ENCODE measurements around the gene USP24.

USP24 gene

GRCh38 chr1:55061706-55062321 lies 153.3 kb downstream of the USP24 start:
- H3K4me3 ChIP-seq (ENCODE audit: low read depth, low read length) = no peak overlapping the region
- H3K36me3 ChIP-seq (replicated peaks) = no peaks in the 10 kb centered on the region
- no peak for DNase-seq
- H3K27me3 ChIP-seq (replicated peaks) = no peaks in the 10 kb centered on the region
- H3K27ac ChIP-seq = no peak overlapping the region
- in situ Hi-C loops (cut with HindIII; ENCODE audit: low pct_ligation_motif_present, low sequenced_read_pairs) = no loop called here
- TF ChIP-seq, protein P1, sequence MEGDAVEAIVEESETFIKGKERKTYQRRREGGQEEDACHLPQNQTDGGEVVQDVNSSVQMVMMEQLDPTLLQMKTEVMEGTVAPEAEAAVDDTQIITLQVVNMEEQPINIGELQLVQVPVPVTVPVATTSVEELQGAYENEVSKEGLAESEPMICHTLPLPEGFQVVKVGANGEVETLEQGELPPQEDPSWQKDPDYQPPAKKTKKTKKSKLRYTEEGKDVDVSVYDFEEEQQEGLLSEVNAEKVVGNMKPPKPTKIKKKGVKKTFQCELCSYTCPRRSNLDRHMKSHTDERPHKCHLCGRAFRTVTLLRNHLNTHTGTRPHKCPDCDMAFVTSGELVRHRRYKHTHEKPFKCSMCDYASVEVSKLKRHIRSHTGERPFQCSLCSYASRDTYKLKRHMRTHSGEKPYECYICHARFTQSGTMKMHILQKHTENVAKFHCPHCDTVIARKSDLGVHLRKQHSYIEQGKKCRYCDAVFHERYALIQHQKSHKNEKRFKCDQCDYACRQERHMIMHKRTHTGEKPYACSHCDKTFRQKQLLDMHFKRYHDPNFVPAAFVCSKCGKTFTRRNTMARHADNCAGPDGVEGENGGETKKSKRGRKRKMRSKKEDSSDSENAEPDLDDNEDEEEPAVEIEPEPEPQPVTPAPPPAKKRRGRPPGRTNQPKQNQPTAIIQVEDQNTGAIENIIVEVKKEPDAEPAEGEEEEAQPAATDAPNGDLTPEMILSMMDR (IDR thresholded peaks at IDR 0.05; ENCODE audit: low read depth, low read length, missing control alignments) = no peak

GRCh38 chr1:55061000-55061705 lies 154.0 kb downstream of the USP24 start:
- Histone ChIP-seq H3K4me3 (ENCODE audit: low read depth, low read length) (no peak overlapping the region), H3K36me3 (replicated peaks) (no peaks in the 10 kb centered on the region), H3K27me3 (replicated peaks) (no peaks in the 10 kb centered on the region), H3K27ac (no peak overlapping the region)
- DNase-seq = no peak
- TF ChIP-seq, protein P1 (IDR thresholded peaks at IDR 0.05; ENCODE audit: low read depth, low read length, missing control alignments) = no peak
- in situ Hi-C loops (cut with HindIII; ENCODE audit: low pct_ligation_motif_present, low sequenced_read_pairs) = no loop called here

DNA sequence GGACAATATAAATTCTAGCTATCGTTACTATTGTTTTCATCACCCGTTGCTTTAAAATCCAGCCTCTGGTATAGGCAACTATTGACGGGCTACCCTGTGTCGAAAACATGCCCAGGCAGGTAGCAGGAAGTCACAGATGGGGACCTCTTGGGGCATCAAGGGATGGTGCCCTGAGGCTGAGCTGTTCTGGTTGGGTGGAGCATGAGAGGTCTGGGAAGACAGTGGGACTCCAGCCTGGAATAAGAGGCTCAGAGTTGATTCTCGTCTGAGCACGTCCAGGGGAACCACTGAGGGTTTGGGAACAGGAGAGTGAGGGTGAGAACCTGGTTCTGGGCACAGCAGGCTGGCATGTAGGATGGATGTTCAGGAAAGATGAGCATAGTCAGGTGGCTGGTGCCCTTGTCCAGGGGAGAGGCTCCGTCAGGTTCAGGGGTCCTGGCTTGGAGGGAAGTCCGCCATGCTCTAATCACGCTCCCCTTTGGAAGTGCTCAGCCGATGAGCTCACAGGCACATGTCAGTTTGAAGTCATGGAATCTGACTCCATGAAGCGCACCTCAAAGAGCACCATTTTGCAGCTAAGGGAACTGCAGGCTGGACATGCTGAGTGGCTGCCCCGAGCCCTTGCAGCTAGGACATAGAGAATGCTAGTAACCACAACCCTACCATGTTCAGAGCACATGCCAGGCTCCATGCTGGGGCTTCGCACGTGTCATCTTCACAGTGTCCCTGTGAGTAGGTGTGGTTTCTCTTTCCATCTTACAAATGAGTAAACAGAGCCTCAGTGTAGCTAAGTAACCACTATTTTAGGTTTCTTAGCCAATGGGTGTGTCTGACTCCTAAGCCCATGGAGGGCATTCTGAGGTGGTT lies 154.8 kb downstream of the USP24 start:
- H3K27ac ChIP-seq = no peak overlapping the region
- in situ Hi-C loops (cut with HindIII; ENCODE audit: low pct_ligation_motif_present, low sequenced_read_pairs) = no loop called here
- DNase-seq = no peak
- TF ChIP-seq, protein P1 (IDR thresholded peaks at IDR 0.05; ENCODE audit: low read depth, low read length, missing control alignments) = no peak
- no peaks in the 10 kb centered on the region for H3K36me3 ChIP-seq (replicated peaks)
- no peaks in the 10 kb centered on the region for H3K27me3 ChIP-seq (replicated peaks)
- no peak overlapping the region for H3K4me3 ChIP-seq (ENCODE audit: low read depth, low read length)

DNA sequence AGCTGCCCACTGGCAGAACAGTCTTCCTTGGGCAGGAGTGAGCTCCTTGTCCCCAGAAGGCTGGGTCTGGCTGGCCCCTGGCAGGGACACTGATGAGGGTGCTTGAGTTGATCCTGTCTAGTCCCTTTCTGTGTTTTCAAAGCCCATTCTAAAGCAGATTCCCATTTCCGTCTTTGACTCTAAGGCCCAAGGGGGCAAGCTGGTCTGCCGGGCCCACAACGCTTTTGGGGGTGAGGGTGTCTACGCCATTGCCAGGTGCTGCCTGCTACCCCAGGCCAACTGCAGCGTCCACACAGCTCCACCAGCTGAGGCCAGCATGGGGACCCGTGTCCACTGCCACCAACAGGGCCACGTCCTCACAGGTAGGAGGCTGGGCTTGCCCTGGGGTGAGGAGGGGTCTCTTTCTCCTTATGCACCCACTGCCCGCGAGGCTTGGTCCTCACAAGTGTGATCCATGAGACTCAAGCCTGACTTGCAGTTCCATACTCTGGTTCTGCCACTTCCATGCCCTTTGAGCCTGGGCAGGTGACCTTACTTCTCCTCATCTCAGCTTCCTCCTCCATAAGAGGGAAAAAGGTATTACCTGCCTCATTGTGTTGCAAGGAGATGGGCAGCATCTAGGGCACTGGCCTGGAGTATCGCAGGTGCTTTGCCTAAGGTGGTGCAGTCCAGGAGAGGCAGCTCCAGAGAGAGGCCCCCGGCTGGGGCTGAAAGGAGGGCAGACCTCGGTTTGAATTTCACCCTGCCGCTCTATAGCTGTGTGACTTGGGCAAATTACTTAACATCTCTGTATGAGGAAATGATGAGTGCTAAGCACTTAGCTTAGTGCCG lies 155.6 kb downstream of the USP24 start:
- DNase-seq = no peak
- Histone ChIP-seq H3K27me3 (replicated peaks) (no peaks in the 10 kb centered on the region), H3K27ac (no peak overlapping the region), H3K36me3 (replicated peaks) (no peaks in the 10 kb centered on the region), H3K4me3 (ENCODE audit: low read depth, low read length) (no peak overlapping the region)
- in situ Hi-C loops (cut with HindIII; ENCODE audit: low pct_ligation_motif_present, low sequenced_read_pairs) = no loop called here
- TF ChIP-seq, protein P1 (IDR thresholded peaks at IDR 0.05; ENCODE audit: low read depth, low read length, missing control alignments) = no peak

- no peak for DNase-seq
- H3K4me3 ChIP-seq (ENCODE audit: low read depth, low read length) = no peak overlapping the region
- in situ Hi-C loops (cut with HindIII; ENCODE audit: low pct_ligation_motif_present, low sequenced_read_pairs) = no loop called here
- H3K36me3 ChIP-seq (replicated peaks) = no peaks in the 10 kb centered on the region
- TF ChIP-seq, protein P1 (IDR thresholded peaks at IDR 0.05; ENCODE audit: low read depth, low read length, missing control alignments) = no peak
- H3K27ac ChIP-seq = no peak overlapping the region
- H3K27me3 ChIP-seq (replicated peaks) = no peaks in the 10 kb centered on the region
These were observed 157.2 kb downstream of the USP24 start for GRCh38 chr1:55057956-55058298.

All from brain microvascular endothelial cell (primary cell).